NCI-H187 treated with DMSO at 0.1 percent for 48 hours (cell line): ENCODE data around the gene KLHL30.

Experiments used
- DNase-seq: peaks from one replicate; lab custom pipeline; 2025; lab: John Stamatoyannopoulos, UW

The KLHL30 gene

DNA sequence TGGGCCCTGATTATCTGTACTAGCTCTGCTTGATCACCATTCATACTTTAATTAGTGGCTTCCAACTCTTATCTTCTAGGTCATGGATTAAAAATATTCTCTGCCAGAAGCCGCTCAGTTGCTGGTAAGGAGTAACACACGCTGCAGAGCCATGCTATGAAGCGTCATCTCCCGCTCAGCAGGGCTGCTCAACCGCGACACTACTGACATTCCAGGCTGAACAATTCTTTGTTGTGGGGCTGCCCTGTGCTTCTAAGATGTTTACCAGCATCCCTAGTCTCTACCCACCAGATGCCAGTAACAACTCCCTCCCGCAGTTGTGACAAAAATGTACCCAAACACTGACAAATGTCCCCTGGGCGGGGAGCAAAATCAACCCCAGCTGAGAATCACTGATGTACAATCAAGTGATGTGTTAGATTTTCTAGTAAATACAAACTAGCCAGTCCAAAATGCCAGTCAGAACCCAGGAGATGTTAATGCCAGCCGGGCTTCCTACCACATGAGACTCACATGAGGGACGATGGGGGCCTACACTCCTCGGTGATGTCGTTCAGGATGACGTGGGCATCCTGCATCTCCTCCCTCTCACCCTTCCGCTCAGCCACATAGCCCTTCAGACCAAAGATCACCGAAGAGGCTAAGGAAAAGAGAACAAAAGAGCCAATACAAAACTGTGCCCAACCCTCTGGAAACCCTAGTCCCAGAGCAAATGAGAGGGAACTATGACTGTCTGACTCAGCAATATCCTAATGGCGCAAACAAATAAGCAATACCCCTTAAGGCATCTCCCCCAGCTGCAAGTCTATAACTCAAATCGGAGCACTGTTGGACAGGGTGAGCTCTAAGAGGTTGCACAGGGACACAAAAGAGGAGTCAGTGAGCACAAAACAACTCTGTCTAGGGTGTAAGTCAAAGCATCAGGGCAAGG is 49.4 kb downstream of the KLHL30 start:
- DNase-seq = no peak

DNA sequence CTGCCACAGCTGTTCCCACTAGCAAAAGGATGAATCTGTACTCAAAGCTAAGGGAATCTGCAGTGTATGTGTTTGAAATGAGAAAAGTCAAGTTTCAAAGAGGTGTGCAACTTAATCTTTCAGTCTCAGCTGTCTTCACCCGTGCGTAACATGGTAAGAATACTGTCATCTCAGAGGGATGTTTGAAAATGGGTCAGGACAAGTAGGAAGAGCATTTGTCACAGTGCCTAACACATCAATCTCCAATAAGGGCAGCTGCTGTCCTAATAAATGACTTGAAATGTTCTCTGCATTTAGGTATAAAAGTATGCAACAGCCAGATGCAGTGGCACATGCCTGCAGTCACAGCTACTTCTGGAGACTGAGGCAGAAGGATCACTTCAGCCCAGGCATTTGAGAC is 52.0 kb downstream of the KLHL30 start:
- no peak for DNase-seq
